OCI-LY3 (cell line): ENCODE measurements around the gene LIX1L.

ENCODE experiments used
- H2AFZ ChIP-seq: fragments of 200-600, 300-600 bp; shearing (Covaris generic); 2 replicates; pipeline ENCODE4 v1.6.0; 2014; ENCODE audit warnings: antibody characterized with exemption, low read depth, low read length
- H3K27ac ChIP-seq: fragments of 200-600, 300-600 bp; sonication (generic); 2 replicates; pipeline ENCODE4 v1.5.1; 2014; ENCODE audit warnings: mild to moderate bottlenecking, low read length, moderate library complexity, mixed read lengths
- H3K27me3 ChIP-seq: fragments of 200-600, 300-600 bp; sonication (generic); 2 replicates; pipeline ENCODE4 v1.6.1; 2014; ENCODE audit warnings: low read depth, low read length, mixed read lengths
- H3K36me3 ChIP-seq: fragments of 200-600, 300-600 bp; sonication (generic); replicated peaks from 2 replicates; pipeline ENCODE3; 2014; ENCODE audit warnings: low read depth, low read length, mixed read lengths
- H3K4me1 ChIP-seq: fragments of 300-600, 200-600 bp; sonication (generic); 2 replicates; pipeline ENCODE4 v1.6.1; 2014; ENCODE audit warnings: low read length, mixed read lengths
- H3K4me2 ChIP-seq: fragments of 200-600, 300-600 bp; sonication (generic); 2 replicates; pipeline ENCODE4 v1.6.1; 2014; ENCODE audit warnings: low read length, mixed read lengths
- H3K4me3 ChIP-seq: fragments of 300-600, 200-600 bp; sonication (generic); 2 replicates; pipeline ENCODE4 v1.5.1; 2014; ENCODE audit warnings: antibody characterized with exemption, mild to moderate bottlenecking, low read length, moderate library complexity
- H3K79me2 ChIP-seq: fragments of 300-600, 200-600 bp; shearing (Covaris generic); 2 replicates; pipeline ENCODE4 v1.6.1; 2014; ENCODE audit warnings: mild to moderate bottlenecking, low read length, mixed read lengths
- H3K9ac ChIP-seq: fragments of 300-600, 200-600 bp; shearing (Covaris generic); 2 replicates; pipeline ENCODE4 v1.6.0; 2014; ENCODE audit warnings: mild to moderate bottlenecking, low read length, moderate library complexity
- H3K9me3 ChIP-seq: fragments of 200-600, 300-600 bp; shearing (Covaris generic); 2 replicates; pipeline ENCODE4 v1.6.1; 2014; ENCODE audit warnings: low read length, mixed read lengths; ENCODE audit not compliant: insufficient read depth
- H4K20me1 ChIP-seq: fragments of 200-600, 300-600 bp; sonication (generic); 2 replicates; pipeline ENCODE4 v1.6.1; 2016; ENCODE audit warnings: low read length, mixed read lengths; ENCODE audit not compliant: insufficient read depth
- EZH2phosphoT487 ChIP-seq: fragments of 200-600 bp; shearing (Covaris generic); IDR thresholded peaks from 2 replicates; pipeline ENCODE4 v1.6.1; 2018; ENCODE audit warnings: antibody characterized with exemption, mixed run types, low read depth
- TF ChIP-seq, protein P1 (sequence below): fragments of 200-600, 300-600 bp; sonication (generic); IDR thresholded peaks from 2 replicates; pipeline ENCODE4 v1.5.1; 2014; ENCODE audit warnings: antibody characterized with exemption, low read length, low read depth

Gene LIX1L

DNA sequence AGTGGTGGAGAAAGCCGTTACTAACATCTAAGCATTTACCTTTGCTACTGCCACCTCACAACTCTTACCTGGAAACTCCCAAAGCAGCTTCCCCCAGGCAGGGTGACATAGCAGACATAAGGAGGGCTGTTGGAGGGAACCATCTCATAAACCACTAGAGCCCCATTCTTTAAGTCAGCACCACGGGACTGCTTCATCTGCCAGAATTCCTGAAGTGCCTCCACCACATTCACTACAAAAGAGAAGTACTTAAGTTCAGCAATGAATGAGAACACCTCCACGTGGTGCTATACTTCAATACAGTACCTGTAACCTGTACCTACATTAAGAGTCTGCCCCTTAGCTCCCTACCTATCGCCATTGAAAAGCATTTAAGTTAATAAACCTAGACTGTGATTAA, 10.3 kb downstream of the LIX1L start:
- no peaks in the 10 kb centered on the region for H4K20me1 ChIP-seq
- 0 out of 2 replicates have a peak, but pooled peaks cover 5% of the 10 kb centered on the region for H3K79me2 ChIP-seq
- no peak overlapping the region for H2AFZ ChIP-seq
- no peak overlapping the region for H3K4me2 ChIP-seq
- no peak overlapping the region for H3K4me3 ChIP-seq
- H3K9me3 ChIP-seq, result no peaks in the 10 kb centered on the region
- no peaks in the 10 kb centered on the region for H3K4me1 ChIP-seq
- TF ChIP-seq, protein P1, sequence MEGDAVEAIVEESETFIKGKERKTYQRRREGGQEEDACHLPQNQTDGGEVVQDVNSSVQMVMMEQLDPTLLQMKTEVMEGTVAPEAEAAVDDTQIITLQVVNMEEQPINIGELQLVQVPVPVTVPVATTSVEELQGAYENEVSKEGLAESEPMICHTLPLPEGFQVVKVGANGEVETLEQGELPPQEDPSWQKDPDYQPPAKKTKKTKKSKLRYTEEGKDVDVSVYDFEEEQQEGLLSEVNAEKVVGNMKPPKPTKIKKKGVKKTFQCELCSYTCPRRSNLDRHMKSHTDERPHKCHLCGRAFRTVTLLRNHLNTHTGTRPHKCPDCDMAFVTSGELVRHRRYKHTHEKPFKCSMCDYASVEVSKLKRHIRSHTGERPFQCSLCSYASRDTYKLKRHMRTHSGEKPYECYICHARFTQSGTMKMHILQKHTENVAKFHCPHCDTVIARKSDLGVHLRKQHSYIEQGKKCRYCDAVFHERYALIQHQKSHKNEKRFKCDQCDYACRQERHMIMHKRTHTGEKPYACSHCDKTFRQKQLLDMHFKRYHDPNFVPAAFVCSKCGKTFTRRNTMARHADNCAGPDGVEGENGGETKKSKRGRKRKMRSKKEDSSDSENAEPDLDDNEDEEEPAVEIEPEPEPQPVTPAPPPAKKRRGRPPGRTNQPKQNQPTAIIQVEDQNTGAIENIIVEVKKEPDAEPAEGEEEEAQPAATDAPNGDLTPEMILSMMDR, result no peak
- TF ChIP-seq EZH2phosphoT487, result no peak
- no peak overlapping the region for H3K9ac ChIP-seq
- H3K36me3 ChIP-seq, result peaks cover 6% of the 10 kb centered on the region
- H3K27me3 ChIP-seq, result no peaks in the 10 kb centered on the region
- no peak overlapping the region for H3K27ac ChIP-seq

DNA sequence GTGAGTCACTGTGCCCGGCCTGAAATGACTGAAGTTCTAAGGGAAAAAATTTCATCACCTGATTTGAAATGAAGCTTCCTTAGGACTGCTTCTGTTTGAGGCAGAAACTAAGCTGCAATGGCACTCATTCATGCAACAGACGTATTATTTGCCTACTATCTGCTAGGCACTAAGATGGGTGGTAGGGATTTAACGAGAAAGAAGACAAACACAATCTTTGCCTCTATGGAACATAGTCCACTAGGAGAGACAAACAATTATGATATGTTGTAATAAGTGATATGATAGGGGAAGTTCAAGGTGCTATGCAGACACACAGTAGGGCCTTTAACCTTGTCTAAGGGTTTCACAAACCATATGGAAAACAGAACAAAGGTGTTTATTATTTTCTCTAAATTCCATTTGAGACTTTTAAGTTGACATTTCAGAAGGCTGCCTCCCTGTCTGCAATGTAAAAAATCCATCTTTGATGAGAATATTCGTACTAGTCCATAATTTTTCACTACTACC, 11.3 kb downstream of the LIX1L start:
- peaks cover 6% of the 10 kb centered on the region for H3K36me3 ChIP-seq
- 0 out of 2 replicates have a peak, but pooled peaks cover 2% of the 10 kb centered on the region for H3K79me2 ChIP-seq
- H4K20me1 ChIP-seq, result no peaks in the 10 kb centered on the region
- H3K27ac ChIP-seq, result no peak overlapping the region
- no peak overlapping the region for H2AFZ ChIP-seq
- no peaks in the 10 kb centered on the region for H3K4me1 ChIP-seq
- H3K9ac ChIP-seq, result no peak overlapping the region
- H3K27me3 ChIP-seq, result no peaks in the 10 kb centered on the region
- H3K4me3 ChIP-seq, result no peak overlapping the region
- H3K4me2 ChIP-seq, result no peak overlapping the region
- no peak for TF ChIP-seq EZH2phosphoT487
- TF ChIP-seq, protein P1, result no peak
- no peaks in the 10 kb centered on the region for H3K9me3 ChIP-seq

DNA sequence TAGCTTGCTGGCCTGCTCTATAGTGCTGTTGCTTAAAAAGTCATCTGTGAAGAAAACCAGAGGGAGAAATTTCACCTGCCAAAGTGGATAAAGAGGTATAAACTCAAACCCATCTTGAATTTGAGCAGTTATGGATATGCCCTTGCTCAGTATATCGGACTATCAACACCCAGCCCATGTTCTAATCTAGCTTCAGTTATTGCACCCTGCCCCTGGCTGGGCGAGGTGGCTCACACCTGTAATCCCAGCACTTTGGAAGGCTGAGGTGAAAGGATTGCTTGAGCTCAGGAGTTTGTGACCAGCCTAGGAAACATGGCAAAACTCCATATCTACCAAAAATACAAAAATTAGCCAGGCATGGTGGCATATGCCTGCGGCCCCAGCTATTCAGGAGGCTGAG, 13.3 kb downstream of the LIX1L start:
- Histone ChIP-seq H3K27me3 (no peaks in the 10 kb centered on the region), H3K4me1 (no peaks in the 10 kb centered on the region), H4K20me1 (no peaks in the 10 kb centered on the region), H3K27ac (no peak overlapping the region), H3K9ac (no peak overlapping the region), H3K9me3 (no peaks in the 10 kb centered on the region), H2AFZ (no peak overlapping the region), H3K4me3 (no peak overlapping the region), H3K4me2 (no peak overlapping the region), H3K79me2 (0 out of 2 replicates have a peak, but pooled peaks cover 2% of the 10 kb centered on the region), H3K36me3 (peaks cover 8% of the 10 kb centered on the region)
- TF ChIP-seq, protein P1, result no peak
- no peak for TF ChIP-seq EZH2phosphoT487

DNA sequence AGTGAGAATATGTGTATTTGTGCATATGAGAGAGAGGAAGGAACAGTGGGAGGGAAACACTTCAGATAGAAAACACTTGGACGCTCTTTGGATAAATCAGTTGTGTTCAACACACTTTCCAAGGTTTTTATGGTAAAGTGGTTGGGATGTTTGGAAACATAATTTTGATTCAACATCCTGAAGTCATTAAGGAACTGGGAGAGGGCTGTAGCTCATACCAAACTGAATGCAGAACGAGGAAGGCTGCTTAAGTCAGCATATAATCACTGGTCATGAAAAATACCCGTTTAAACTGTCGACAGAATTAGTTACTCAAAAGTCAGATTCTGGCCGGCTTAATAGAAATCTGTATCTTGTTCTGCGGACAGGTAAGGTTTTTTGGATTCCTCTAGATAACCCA, 14.9 kb downstream of the LIX1L start:
- H3K4me1 ChIP-seq, result peaks cover 6% of the 10 kb centered on the region
- H3K9ac ChIP-seq, result no peak overlapping the region
- no peaks in the 10 kb centered on the region for H3K27me3 ChIP-seq
- no peak overlapping the region for H3K4me3 ChIP-seq
- no peak overlapping the region for H3K4me2 ChIP-seq
- H3K79me2 ChIP-seq, result no peaks in the 10 kb centered on the region
- H4K20me1 ChIP-seq, result no peaks in the 10 kb centered on the region
- H3K27ac ChIP-seq, result no peak overlapping the region
- peaks cover 2% of the 10 kb centered on the region for H3K36me3 ChIP-seq
- no peak overlapping the region for H2AFZ ChIP-seq
- TF ChIP-seq, protein P1, result no peak
- no peak for TF ChIP-seq EZH2phosphoT487
- H3K9me3 ChIP-seq, result no peaks in the 10 kb centered on the region
